Upper lobe of right lung (tissue), 1 donor: Measurements from ENCODE around the gene FITM1. TPM values are rescaled to one million over a fixed set of nuclear protein-coding genes. Genes with fewer than 3 reads are reported as not detected.

Experiments used
- ATAC-seq: fragments of 200-7000 bp; cut with Tn5 transposase; one replicate; pipeline ENCODE4 v1.9.1; 2020; ENCODE audit warnings: mild to moderate bottlenecking, moderate library complexity
- DNase-seq: peaks from one replicate; pipeline ENCODE4 v3.0.0-alpha.2; 2020
- H3K27ac ChIP-seq: fragments of 200-600 bp; one replicate; pipeline ENCODE4 v1.8.0; 2022
- H3K27me3 ChIP-seq: fragments of 200-600 bp; one replicate; pipeline ENCODE4 v1.8.0; 2022; ENCODE audit warnings: mild to moderate bottlenecking
- H3K36me3 ChIP-seq: fragments of 200-600 bp; one replicate; pipeline ENCODE4 v1.8.0; 2022
- H3K4me1 ChIP-seq: fragments of 200-600 bp; one replicate; pipeline ENCODE4 v1.8.0; 2022
- H3K4me3 ChIP-seq: fragments of 200-600 bp; one replicate; pipeline ENCODE4 v1.8.0; 2022; ENCODE audit warnings: mild to moderate bottlenecking
- H3K9me3 ChIP-seq: fragments of 200-600 bp; one replicate; pipeline ENCODE4 v1.8.0; 2022
- CTCF ChIP-seq: fragments of 200-600 bp; IDR thresholded peaks from one replicate; pipeline ENCODE4 v1.8.0; 2022; ENCODE audit warnings: antibody characterized with exemption
- intact Hi-C: fragments of 100-400 bp; cut with DNase I; formaldehyde crosslinking; loops from one replicate; pipeline ENCODE4 v1.11.0; 2022
- total RNA-seq: library from RNA; stranded (reverse); fragmentation: NEBNext Ultra II Directional; extraction: Animal tissue kit (Norgen Biotek cat#: 25700); gene quantifications from one replicate; pipeline ENCODE4 v1.2.1, GENCODE V29; 2021
- donor health status: DM: no; HTN: yes; CAD: no; lungs with severe emphysema.

Gene FITM1
- total RNA-seq, 1 donor from 2014 or later, result 1.1 TPM

GRCh38 chr14:24132061-24132685 is 1.7 kb downstream of the FITM1 start:
- no peaks in the 10 kb centered on the region for H3K36me3 ChIP-seq
- intact Hi-C loops, result no loop called here

GRCh38 chr14:24132976-24133375 is 2.5 kb downstream of the FITM1 start:
- Histone ChIP-seq H3K27ac (no peak overlapping the region), H3K36me3 (peaks cover 8% of the 10 kb centered on the region), H3K9me3 (no peaks in the 10 kb centered on the region), H3K4me3 (no peak overlapping the region), H3K4me1 (peaks cover 20% of the 10 kb centered on the region), H3K27me3 (no peaks in the 10 kb centered on the region)
- intact Hi-C loops, result no loop called here
- TF ChIP-seq CTCF, result no peak
- no peak for DNase-seq
- no peak for ATAC-seq

More at GRCh38 chr14:24132061-24132685, 1.7 kb downstream of the FITM1 start:
- no peak for DNase-seq
- Histone ChIP-seq H3K4me1 (peaks cover 13% of the 10 kb centered on the region), H3K4me3 (no peak overlapping the region), H3K9me3 (no peaks in the 10 kb centered on the region), H3K27me3 (no peaks in the 10 kb centered on the region), H3K27ac (no peak overlapping the region)
- no peak for ATAC-seq
- TF ChIP-seq CTCF, result no peak

GRCh38 chr14:24133735-24134134 is 3.3 kb downstream of the FITM1 start:
- Histone ChIP-seq H3K27me3 (no peaks in the 10 kb centered on the region), H3K9me3 (no peaks in the 10 kb centered on the region), H3K4me3 (no peak overlapping the region), H3K27ac (no peak overlapping the region), H3K36me3 (peaks cover 15% of the 10 kb centered on the region), H3K4me1 (peaks cover 20% of the 10 kb centered on the region)
- DNase-seq, result no peak
- intact Hi-C loops, result no loop called here
- no peak for TF ChIP-seq CTCF
- no peak for ATAC-seq

GRCh38 chr14:24135584-24135833 is 5.0 kb downstream of the FITM1 start:
- intact Hi-C loops, result no loop called here
- peak overlapping the region; percentile 99 for H3K4me3 ChIP-seq

GRCh38 chr14:24135834-24136683 is 5.6 kb downstream of the FITM1 start, which contains the start of gene PSME1:
Gene PSME1 (plus strand): TSS chr14:24136194. CDS start chr14:24136263, 69 bp downstream.
- Histone ChIP-seq H3K27me3 (no peaks in the 10 kb centered on the region), H3K9me3 (no peaks in the 10 kb centered on the region), H3K4me1 (peaks cover 28% of the 10 kb centered on the region), H3K27ac (peak within 1 kb of the TSS; percentile 91), H3K4me3 (peak within 1 kb of the TSS; percentile 99), H3K36me3 (peaks cover 21% of the 10 kb centered on the region)
- no peak for TF ChIP-seq CTCF
- intact Hi-C loops, result no loop called here
- DNase-seq (peak; percentile 98), ATAC-seq (peak; percentile 99)

More at GRCh38 chr14:24135584-24135833, 5.0 kb downstream of the FITM1 start:
- ATAC-seq (no peak), DNase-seq (no peak)
- no peaks in the 10 kb centered on the region for H3K27me3 ChIP-seq
- TF ChIP-seq CTCF, result no peak
- H3K36me3 ChIP-seq, result peaks cover 21% of the 10 kb centered on the region
- peaks cover 33% of the 10 kb centered on the region for H3K4me1 ChIP-seq
- H3K27ac ChIP-seq, result peak overlapping the region; percentile 91
- no peaks in the 10 kb centered on the region for H3K9me3 ChIP-seq
